AG04450 (cell line): Measurements from ENCODE around the gene TUBB. TPM values are rescaled to one million over a fixed set of nuclear protein-coding genes. Genes with fewer than 3 reads are reported as not detected.

Experiments used
- CTCF ChIA-PET: fragments of 300-600, 350-600 bp; formaldehyde crosslinking; extraction: SDS; loops from one replicate; lab custom pipeline; 2022; ENCODE audit warnings: antibody characterized with exemption, inconsistent platforms; lab: Charles Lee
- POLR2A ChIA-PET: fragments of 350-600 bp; formaldehyde crosslinking; extraction: SDS; loops from one replicate; lab custom pipeline; 2021; ENCODE audit warnings: antibody characterized with exemption, inconsistent platforms; lab: Yijun Ruan, JAX
- DNase-seq: peaks from one replicate; pipeline ENCODE4 v3.0.0-alpha.2; 2011; ENCODE audit warnings: low read depth, low spot score
- H3K27ac ChIP-seq: one replicate; pipeline ENCODE4 v1.5.1; 2012; ENCODE audit warnings: low read depth, low read length, control low read depth
- H3K27me3 ChIP-seq: one replicate; pipeline ENCODE4 v1.6.0; 2012; ENCODE audit warnings: low read length; ENCODE audit not compliant: control insufficient read depth, insufficient read depth
- H3K4me3 ChIP-seq: 2 replicates; pipeline ENCODE4 v1.5.1; 2011; ENCODE audit warnings: mild to moderate bottlenecking, low read depth, low read length, control low read depth
- H3K9me3 ChIP-seq: 2 replicates; pipeline ENCODE4 v1.5.1; 2012; ENCODE audit warnings: low read length; ENCODE audit not compliant: control insufficient read depth, insufficient read depth
- polyA plus RNA-seq: library from polyadenylated mRNA; depleted of rRNA; stranded (reverse); fragments of >200 nt; gene quantifications from 2 replicates; pipeline ENCODE4 v1.2.3, GENCODE V29; 2011
- TF ChIP-seq, protein P1 (sequence below): IDR thresholded peaks from 2 replicates; pipeline ENCODE4 v1.5.1; 2011; ENCODE audit warnings: low read depth, low read length, control low read depth, inconsistent platforms

Gene TUBB
- polyA plus RNA-seq, 1 experiment = 1,457 TPM

DNA sequence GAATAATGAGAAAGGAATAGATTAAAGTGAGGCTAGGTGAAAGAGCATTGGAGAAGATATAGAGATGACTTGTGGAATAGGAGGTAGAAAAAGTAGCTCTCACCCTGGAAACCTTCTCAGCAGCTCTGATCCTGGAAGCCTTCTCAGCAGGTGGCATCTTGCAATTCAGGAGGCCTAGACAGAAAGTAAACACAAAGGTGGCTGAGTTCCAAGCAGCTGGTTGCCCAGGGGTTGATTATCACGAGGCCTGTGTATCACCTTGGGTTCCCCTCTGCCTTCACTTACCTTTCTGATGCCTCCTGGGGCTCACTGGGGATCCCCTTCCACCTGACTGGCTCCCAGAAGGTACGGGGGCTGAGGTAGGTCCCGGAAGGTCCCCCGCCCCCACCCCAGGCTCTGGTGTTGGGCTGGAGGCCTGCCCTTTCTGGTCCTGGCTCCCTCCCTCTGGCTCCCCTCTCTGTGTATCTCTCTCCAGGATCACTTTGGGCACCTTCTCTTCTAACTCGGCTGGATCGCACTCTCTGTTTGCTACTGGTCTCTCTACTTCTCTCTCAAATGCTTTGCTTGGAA, 12.8 kb upstream of the TUBB start:
- TF ChIP-seq, protein P1, sequence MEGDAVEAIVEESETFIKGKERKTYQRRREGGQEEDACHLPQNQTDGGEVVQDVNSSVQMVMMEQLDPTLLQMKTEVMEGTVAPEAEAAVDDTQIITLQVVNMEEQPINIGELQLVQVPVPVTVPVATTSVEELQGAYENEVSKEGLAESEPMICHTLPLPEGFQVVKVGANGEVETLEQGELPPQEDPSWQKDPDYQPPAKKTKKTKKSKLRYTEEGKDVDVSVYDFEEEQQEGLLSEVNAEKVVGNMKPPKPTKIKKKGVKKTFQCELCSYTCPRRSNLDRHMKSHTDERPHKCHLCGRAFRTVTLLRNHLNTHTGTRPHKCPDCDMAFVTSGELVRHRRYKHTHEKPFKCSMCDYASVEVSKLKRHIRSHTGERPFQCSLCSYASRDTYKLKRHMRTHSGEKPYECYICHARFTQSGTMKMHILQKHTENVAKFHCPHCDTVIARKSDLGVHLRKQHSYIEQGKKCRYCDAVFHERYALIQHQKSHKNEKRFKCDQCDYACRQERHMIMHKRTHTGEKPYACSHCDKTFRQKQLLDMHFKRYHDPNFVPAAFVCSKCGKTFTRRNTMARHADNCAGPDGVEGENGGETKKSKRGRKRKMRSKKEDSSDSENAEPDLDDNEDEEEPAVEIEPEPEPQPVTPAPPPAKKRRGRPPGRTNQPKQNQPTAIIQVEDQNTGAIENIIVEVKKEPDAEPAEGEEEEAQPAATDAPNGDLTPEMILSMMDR = no peak
- no peak overlapping the region for H3K4me3 ChIP-seq
- no peak overlapping the region for H3K27ac ChIP-seq
- no peaks in the 10 kb centered on the region for H3K9me3 ChIP-seq
- CTCF ChIA-PET = no interaction called here
- no peak for DNase-seq
- no peaks in the 10 kb centered on the region for H3K27me3 ChIP-seq
- POLR2A ChIA-PET = no interaction called here

DNA sequence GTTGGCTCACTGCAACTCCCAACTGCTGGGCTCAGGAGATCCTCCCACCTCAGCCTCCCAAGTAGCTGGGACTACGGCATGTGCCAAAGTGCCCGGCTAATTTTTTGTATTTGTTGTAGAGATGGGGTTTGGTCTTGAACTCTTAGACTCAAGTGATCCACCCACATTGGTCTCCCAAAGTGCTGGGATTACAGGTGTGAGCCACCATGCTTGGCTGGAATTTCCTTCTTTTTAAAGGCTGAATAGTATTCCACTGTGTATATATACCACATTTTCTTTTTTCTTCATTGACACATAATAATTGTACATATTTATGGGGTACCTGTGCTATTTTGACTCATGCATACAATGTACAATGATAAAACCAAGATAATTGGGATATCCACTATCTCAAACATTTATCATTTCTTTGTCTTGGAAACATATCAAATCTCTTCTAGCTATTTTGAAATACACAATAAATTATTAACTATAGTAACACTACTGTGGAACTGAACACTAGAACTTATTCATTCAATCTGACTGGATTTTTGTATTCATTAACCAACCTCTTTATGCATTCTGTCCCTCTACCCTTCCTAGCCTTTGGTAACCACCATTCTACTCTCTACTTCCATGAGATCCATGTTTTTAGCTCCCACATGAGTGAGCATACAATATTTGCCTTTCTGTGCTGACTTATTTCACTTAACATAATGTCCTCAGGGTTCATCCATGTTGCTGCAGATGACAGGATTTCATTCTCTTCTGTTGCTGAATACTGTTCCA, 10.9 kb upstream of the TUBB start:
- ChIA-PET CTCF (interaction anchor here (0.6 kb wide), 1 partner anchor 11 kb away, joined by 3 read pairs; no protein-coding TSS in a partner anchor), POLR2A (no interaction called here)
- no peak overlapping the region for H3K4me3 ChIP-seq
- no peaks in the 10 kb centered on the region for H3K9me3 ChIP-seq
- H3K27ac ChIP-seq = no peak overlapping the region
- TF ChIP-seq, protein P1 = no peak
- no peak for DNase-seq
- H3K27me3 ChIP-seq = no peaks in the 10 kb centered on the region

DNA sequence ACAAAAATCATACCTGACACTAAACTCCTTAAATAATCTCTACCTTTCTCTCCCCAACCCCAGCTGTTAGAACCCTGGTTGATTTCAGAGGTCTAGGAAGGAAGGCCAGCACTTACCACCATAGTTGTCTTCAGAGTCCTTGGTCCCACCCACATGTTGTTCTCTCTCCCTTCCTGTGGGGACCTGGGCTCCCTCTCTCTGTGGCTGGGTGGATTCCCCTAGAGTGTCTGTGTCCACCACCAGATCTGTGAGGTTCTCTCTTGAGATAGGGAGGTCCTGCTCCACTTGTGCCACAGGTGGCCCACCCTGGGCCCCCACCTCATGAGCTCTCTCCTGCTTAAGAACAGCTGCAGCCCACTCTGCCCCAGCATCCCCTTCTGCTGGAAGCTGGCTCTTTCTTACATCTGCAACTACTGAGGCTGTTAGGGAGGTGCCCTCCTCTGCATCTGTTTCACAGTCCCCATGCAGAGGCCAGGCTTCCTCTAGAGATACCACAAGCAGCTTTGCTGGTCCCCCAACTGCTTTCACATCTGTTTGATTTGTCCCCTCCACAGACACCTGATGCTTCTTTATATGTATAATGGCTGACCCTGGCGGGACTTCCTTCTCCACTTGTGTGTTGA, 8.3 kb upstream of the TUBB start:
- ChIA-PET CTCF (no interaction called here), POLR2A (no interaction called here)
- no peak overlapping the region for H3K4me3 ChIP-seq
- no peak overlapping the region for H3K27ac ChIP-seq
- no peaks in the 10 kb centered on the region for H3K27me3 ChIP-seq
- DNase-seq = no peak
- TF ChIP-seq, protein P1 = no peak
- no peaks in the 10 kb centered on the region for H3K9me3 ChIP-seq

DNA sequence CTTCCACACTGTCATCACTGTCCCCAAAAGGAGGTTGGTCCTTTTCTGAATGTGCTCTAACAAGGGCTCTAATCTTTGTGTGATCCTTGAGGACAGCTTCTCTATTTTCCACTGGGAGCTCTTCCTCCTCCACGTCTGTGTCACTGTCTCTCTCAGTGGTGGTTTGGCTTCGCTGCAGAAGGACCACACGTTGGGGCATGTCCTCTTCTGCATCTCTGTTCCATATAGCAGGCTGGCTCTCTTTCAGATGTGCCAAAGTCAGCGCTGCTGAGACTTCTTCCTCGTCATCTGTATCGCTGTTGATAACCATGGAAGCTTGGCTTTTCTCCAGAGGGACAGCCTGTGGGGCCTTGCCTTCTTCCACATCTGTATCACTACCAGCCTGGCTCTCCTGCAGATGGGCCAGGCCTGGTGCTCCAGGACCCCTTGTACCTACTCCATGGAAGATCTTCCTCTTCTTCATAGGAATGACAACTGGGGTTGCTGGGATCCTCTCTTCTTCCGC, 7.7 kb upstream of the TUBB start:
- Histone ChIP-seq H3K4me3 (no peak overlapping the region), H3K27me3 (no peaks in the 10 kb centered on the region), H3K27ac (no peak overlapping the region), H3K9me3 (no peaks in the 10 kb centered on the region)
- CTCF ChIA-PET = no interaction called here
- POLR2A ChIA-PET = interaction anchor here (0.8 kb wide), 1 partner anchor 23 kb away, joined by 3 read pairs; no protein-coding TSS in a partner anchor
- DNase-seq = no peak
- TF ChIP-seq, protein P1 = no peak
